ENCODE results near the gene PRR33.

The PRR33 gene

GRCh38 chr11:1927848-1928469 is 36.3 kb upstream of the PRR33 start:
- DNase-seq, result no peak

- peak; percentile 83 for DNase-seq
Observed at GRCh38 chr11:1927026-1927847, 35.5 kb upstream of the PRR33 start.

DNA sequence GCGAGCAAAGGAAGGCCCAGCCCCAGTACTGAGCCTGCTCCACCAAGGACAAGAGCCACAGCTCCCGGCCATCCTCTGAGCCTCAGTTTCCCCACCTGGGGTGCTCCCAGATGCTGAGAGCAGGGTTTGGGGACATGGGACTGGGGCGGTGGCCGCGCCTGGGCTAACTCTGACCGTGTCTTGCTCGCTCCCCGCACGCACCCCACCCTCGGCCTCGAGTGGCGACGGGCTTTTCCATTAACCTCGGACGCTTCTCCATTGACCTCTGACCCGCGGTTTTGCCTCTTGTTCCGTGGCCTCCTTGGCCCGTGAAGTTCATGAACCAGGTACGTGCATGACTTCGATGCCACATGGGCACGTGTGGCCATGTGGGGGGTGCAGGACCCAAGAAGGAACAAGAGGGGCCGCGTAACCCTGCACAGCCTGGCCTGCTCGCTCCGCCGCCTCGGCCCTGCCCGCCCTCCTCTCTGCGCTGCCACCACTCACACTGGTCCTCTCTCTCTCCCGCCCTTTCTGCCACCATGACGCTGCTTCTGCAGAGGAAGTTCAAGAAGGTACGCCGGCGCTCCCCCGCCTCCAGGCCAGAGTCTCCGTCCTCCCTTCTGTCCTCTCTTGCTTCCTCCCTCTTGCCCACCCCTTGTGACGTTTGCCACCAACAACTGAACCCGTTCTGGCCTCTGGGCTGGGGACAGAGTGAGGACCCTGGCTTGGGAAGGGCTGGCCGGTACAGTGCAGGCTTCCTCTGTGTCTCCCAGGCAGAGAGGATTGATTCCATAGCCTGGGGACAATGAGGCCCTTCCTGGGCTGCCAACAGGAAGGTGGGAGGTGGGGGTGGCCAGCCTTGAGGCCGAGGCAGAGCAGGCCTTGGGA is 34.7 kb upstream of the PRR33 start:
- no peak for DNase-seq

DNA sequence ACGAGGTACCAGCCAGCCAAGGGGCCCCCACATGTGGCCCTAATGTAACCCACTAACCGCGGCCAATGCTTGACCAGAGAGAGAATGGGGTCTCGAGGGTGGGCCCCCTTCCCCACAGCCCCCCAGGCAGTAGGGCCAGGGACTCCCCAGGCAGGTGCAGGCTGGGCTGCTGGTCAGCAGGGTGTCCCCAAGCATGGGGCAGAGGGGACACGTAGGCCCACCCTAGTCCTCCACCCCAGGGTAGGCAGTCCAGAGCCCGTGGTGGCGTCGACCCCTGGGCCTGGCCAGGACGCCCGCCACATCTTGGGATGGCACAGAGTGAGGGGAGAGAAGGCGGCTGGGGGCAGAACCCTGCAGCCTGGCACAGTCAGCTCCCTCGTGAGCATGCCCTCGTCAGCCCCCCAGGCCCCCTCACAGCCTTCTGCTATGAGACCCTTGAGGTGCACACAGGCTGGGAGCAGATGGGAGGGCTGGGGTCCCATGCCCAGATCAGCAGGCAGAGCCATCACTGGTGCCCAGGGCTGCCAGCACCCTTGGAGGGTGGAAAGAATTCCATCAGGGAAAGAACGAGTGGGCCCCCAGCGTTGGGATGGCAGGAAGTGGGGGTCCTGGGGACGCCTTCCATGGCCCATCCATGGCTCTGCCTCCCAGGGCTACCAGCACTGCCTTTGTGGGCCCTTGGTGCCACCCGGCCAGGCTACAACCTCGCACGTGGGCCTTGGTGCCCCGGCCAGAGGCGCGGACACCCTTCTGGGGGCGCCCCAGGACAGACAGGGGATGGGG is 33.9 kb upstream of the PRR33 start:
- DNase-seq, result no peak

GRCh38 chr11:1924646-1925372 is 33.1 kb upstream of the PRR33 start:
- no peak for DNase-seq

DNA sequence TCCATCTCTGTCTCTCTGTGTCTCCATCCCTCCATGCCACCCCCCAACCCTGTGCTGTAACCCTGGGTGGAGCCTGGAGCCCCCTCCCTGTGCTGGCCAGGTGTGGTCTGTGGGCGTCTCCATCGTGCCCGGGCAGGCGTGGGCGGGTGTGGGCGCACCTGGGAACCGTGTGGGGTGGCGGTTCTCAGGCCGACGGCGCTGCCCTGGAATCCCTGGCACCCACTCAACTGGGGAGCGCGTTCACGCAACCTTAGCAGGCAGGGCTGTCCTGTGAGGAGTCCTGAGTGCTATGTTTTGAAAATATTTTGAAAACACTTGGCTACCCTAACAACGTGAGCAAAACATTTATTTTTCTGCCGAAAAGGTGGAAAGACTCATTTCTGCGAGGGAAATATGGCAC is 32.5 kb upstream of the PRR33 start:
- DNase-seq, result no peak

DNA sequence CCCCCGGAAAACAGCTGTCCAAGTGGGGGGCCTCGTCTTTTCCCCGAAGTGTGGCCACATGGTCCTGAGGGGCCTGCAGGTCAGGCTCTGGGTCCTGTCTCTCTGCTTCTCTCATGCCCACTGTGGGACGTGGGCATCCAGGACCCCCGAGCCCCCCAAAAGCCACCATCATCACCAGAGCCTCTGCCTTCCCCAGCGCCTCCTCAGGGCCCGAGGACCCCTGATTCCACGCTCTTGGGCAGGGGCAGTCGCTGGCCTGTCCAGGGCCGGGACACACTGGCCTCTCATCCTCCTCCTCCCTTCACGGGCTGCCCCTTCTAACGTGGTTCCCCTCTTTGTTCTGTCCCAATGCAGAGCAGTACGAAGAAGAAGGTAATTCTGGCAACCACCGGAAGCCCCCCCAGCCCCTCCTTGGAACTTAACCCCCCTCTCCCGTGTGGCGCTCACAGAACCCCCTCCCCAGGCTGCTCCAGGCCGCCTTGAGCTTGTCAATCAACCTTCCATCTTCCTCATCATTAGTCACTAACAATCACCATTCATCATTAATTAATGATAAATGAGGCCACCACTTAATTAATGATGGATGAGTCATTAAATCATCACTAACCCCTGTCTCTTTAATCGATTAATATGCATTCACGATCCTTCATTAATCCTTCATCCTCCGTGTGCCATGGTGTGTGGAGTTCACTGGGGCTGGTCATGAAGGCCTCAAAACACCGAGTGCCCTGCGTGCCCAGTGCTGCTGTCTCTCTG is 31.7 kb upstream of the PRR33 start:
- no peak for DNase-seq

DNA sequence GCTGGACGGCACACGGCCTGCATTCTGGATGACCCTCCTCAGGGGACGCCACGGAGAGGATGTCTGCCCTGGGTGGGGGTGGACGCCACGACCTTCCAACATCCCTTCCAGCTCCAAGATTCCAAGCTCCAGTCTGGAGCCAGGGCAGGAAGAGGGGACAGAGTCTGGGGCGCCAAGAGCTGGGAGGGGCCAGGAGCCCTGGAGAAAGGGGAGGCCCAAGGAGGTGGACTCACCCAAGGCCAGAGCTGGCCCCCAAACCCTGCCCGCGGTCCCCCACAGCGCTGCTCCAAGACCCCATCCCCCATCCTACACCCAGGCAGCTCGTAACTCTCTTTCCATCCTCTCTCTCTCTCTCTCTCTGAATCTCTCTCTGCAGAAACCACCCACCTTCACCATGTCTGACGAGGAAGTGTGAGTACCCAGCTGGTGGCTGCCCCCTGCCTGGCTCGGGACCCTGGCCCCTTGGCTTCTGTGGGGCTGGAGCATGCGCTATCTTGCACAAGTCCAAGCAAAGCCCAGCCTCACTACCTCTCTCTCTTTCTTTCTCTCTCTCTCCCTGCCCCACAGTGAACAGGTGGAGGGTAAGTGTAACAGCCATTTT is 30.9 kb upstream of the PRR33 start:
- peak; percentile 79 for DNase-seq

DNA sequence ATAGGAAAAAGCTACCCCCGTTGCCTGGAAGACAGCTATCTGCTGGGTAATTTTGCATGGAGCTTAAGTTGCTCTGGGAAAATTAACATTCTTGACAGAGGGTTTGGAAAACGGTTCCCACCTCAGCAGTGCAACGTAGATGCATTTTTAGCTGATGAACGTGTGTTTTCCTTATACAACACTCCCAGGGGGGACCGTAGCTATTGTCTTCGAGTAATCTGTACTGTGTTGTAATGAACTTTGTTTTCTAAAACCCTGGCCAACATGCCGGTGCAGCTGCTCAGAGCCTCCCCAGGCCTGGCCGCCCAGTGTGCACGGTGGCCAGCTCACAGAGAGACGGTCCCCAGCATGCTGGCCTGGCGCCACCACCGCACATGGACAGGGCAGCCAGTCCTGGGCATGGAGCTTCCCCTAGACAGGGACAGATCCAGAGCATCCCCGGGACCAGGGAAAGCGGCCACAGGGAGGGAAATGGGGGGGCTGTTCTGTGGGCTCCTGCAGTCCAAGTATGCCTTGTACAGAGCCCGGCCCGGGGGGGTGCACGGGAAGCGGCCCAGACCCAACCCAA is 30.0 kb upstream of the PRR33 start:
- DNase-seq, result peak; percentile 86

DNA sequence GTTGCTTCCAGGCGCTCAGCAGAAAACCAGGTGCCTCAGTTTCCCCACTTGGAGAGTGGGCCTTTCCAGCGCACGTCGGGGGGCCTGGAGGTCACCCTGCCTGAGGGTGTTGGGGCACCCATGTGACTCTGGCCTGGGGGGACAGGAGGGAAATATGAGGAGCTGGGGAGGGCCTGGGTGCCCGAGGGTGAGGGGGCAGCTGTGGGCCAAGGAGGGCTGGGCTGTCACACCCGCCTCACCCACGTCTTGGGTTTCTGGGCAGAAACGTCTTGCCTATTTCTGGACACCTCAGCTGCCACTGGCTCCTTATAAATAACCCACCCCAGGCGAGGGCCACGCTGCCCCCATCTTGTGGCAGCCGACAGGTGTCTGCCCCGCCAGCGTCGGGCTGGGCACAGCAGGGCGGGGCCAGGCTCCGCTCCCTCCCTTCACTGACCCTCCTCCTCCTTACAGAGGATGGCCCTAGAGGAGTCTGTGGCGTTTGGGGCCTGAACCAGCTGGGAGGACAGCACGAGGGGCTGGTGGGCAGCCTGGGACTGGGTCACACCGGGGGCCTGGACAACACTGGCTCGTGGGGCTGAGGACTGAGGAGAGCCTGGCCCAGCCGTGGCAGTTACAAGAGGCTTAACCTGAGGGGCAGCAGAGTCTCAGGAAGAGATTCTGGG is 29.3 kb upstream of the PRR33 start:
- DNase-seq, result no peak

GRCh38 chr11:1920128-1920908 is 28.6 kb upstream of the PRR33 start:
- DNase-seq, result no peak

DNA sequence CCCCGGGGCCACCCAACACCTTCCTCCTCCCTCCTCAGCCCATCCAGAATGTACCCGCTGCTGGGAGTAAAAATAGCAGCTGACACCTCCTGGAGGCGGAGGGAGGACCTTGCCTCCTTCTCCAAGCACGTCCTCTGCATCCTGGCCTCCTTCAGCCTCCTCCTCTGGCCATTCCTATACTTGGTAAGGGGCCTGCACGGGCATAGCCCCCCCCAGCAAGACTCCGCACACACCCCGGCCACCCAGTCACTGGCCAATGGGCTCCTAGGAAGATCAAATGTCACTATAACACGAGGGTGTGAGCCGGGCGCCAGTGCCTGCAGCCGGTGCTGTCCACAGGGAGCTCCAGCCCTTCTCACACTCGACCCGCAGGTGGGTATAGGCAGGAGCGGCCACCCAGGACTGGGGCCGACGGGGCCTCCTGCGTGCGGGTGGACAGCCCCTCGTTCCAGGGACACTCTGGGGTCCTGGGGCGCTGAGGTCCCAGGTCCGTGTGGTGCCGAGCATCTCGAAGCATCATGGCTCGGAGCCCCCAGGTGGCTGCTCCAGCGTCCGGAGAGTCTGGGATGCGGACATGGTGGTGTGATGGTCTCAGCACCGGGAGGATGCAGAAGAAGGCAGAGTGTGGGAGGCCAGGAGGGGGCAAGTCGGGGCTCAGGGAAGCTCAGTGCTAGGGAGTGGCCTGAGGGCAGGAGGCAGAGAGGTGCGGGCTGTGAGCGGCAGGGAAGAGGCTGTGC is 27.9 kb upstream of the PRR33 start, which contains the start of gene TNNT3:
TNNT3 (plus strand) TSS at position 313 of the 737 bp plus-strand sequence. CDS start 3,172 bp downstream, outside the sequence.
- DNase-seq, result no peak

GRCh38 chr11:1918436-1919315 is 27.0 kb upstream of the PRR33 start:
- DNase-seq, result no peak

- DNase-seq, result no peak
Observed at GRCh38 chr11:1917523-1918435, 26.1 kb upstream of the PRR33 start.

DNA sequence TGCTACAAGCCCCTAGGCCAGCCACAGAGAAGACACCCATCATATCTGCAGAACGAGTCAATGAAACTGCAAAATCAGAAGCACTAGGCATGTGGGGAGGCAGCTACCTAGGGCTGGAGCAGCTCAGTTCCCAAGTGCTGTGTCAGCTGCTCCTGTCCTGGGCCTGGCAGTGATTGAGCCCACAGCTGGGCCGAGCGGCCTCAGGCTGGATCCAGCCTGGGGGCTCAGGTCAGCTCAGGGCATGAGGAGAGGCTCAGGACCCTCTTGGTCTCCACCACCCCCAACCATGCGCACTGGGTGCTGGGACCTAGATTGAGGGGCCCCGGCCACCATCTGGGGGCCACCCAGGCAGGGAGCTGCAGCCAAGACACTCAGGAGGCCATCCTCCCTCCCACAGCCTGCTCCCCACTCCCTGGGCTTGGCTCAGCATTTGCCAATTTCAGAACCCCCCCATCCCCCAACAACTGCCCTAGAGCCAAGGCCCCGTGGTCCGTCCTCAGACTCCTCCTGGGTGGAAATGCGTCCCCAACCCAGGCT is 25.4 kb upstream of the PRR33 start:
- no peak for DNase-seq

Measured in right forelimb (tissue), 1 donor.